HPDE6-E6E7 (cell line): ENCODE measurements around the gene GALP.
"Not testable (repeated sequence)": the region's sequence is repeated elsewhere in the genome, so short reads cannot be mapped to it uniquely, and the experiment has no call there.

ENCODE experiments used
- DNase-seq: peaks from one replicate; pipeline ENCODE4 v3.0.0; 2011; ENCODE audit warnings: missing footprints; ENCODE audit errors: extremely low spot score

GALP gene

GRCh38 chr19:56175861-56176307 is at the start of gene GALP:
TSS of gene GALP (plus strand) at chr19:56176008. CDS start at chr19:56177109, 1,101 bp downstream.
- not testable (repeated sequence) for DNase-seq

- DNase-seq, result no peak
Measured at GRCh38 chr19:56126983-56127780, 48.6 kb upstream of the GALP start.

GRCh38 chr19:56130006-56130405 is 45.8 kb upstream of the GALP start:
- DNase-seq, result no peak

GRCh38 chr19:56131651-56132050 is 44.2 kb upstream of the GALP start:
- DNase-seq, result no peak

- no peak for DNase-seq
Measured at GRCh38 chr19:56132316-56132822, 43.4 kb upstream of the GALP start.

- DNase-seq, result no peak
Measured at GRCh38 chr19:56133858-56134653, 41.8 kb upstream of the GALP start.

GRCh38 chr19:56134654-56134921 is 41.2 kb upstream of the GALP start:
- DNase-seq, result no peak

- DNase-seq, result no peak
Measured at GRCh38 chr19:56136362-56136761, 39.4 kb upstream of the GALP start.

GRCh38 chr19:56137405-56137804 is 38.4 kb upstream of the GALP start:
- DNase-seq, result no peak

- DNase-seq, result no peak
Measured at GRCh38 chr19:56138069-56138468, 37.7 kb upstream of the GALP start.

GRCh38 chr19:56139847-56140582 is 35.8 kb upstream of the GALP start:
- DNase-seq, result no peak

GRCh38 chr19:56140583-56141416 is 35.0 kb upstream of the GALP start, which contains the start of gene ZNF444:
TSS of gene ZNF444 (plus strand) at chr19:56141287. CDS start at chr19:56146912, 5,625 bp downstream.
- peak; percentile 98 for DNase-seq

GRCh38 chr19:56141417-56141993 is 34.3 kb upstream of the GALP start:
- peak; percentile 32 for DNase-seq

- DNase-seq, result no peak
Measured at GRCh38 chr19:56142087-56142787, 33.6 kb upstream of the GALP start.

GRCh38 chr19:56142897-56143434 is 32.8 kb upstream of the GALP start:
- DNase-seq, result no peak

- DNase-seq, result no peak
Measured at GRCh38 chr19:56144376-56144775, 31.4 kb upstream of the GALP start.

GRCh38 chr19:56144831-56145230 is 31.0 kb upstream of the GALP start:
- DNase-seq, result no peak

- no peak for DNase-seq
Measured at GRCh38 chr19:56145698-56146097, 30.1 kb upstream of the GALP start.

- DNase-seq, result no peak
Measured at GRCh38 chr19:56146904-56147303, 28.9 kb upstream of the GALP start.

- DNase-seq, result no peak
Measured at GRCh38 chr19:56147307-56147706, 28.5 kb upstream of the GALP start.
